Activated naive CD8-positive, alpha-beta T cell (primary cell): Measurements from ENCODE around the gene GRIA3.
"Not testable (repeated sequence)": the region's sequence is repeated elsewhere in the genome, so short reads cannot be mapped to it uniquely, and the experiment has no call there.

Experiments used
- H3K27ac Mint-ChIP-seq: one replicate; pipeline ENCODE4 v1.8.0; 2021; ENCODE audit warnings: mixed read lengths
- H3K27me3 Mint-ChIP-seq: one replicate; pipeline ENCODE4 v1.8.0; 2021; ENCODE audit warnings: mixed read lengths
- H3K36me3 Mint-ChIP-seq: one replicate; pipeline ENCODE4 v1.8.0; 2021; ENCODE audit warnings: mixed read lengths
- H3K4me1 Mint-ChIP-seq: one replicate; pipeline ENCODE4 v1.8.0; 2021; ENCODE audit warnings: low read depth, mixed read lengths
- H3K4me3 Mint-ChIP-seq: one replicate; pipeline ENCODE4 v1.8.0; 2021; ENCODE audit warnings: mild to moderate bottlenecking, mixed read lengths
- H3K9me3 Mint-ChIP-seq: one replicate; pipeline ENCODE4 v1.8.0; 2021; ENCODE audit warnings: low read depth, mixed read lengths

Gene GRIA3

GRCh38 chrX:123518791-123519190 is 334.7 kb downstream of the GRIA3 start:
- no peaks in the 10 kb centered on the region for H3K4me1 Mint-ChIP-seq
- H3K9me3 Mint-ChIP-seq, result peaks cover 17% of the 10 kb centered on the region
- no peaks in the 10 kb centered on the region for H3K36me3 Mint-ChIP-seq
- H3K27me3 Mint-ChIP-seq, result no peaks in the 10 kb centered on the region
- no peak overlapping the region for H3K27ac Mint-ChIP-seq
- H3K4me3 Mint-ChIP-seq, result no peak overlapping the region

DNA sequence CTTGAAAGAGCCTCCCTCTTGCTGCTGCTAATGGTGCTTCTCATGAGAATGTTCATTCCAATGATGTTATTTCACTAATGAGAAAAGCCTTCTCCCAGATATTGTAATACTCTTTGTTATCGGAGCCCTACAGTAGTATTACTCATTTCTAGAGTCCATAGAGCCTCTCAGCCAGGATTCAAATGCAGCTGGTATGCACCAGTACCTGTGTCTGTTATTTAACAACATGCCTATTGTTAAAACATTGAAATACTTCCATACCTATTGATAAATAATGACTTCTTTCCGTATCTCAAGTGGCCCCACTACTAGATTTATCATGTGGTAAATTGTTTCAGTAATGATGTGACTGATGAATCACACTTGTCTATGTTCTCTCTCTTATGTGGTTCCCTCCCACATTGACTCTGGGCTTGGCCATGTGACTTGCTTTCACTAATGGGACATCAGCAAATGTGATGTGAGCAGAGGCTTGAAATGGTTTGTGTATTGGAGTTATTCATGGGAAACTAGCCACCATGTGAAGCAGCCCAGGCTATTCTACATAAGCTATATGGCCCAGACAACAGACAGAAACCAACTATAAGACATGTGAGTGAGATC is 341.1 kb downstream of the GRIA3 start:
- no peaks in the 10 kb centered on the region for H3K36me3 Mint-ChIP-seq
- peaks cover 4% of the 10 kb centered on the region for H3K27me3 Mint-ChIP-seq
- H3K27ac Mint-ChIP-seq, result no peak overlapping the region
- peaks cover 5% of the 10 kb centered on the region for H3K9me3 Mint-ChIP-seq
- no peak overlapping the region for H3K4me3 Mint-ChIP-seq
- H3K4me1 Mint-ChIP-seq, result no peaks in the 10 kb centered on the region

DNA sequence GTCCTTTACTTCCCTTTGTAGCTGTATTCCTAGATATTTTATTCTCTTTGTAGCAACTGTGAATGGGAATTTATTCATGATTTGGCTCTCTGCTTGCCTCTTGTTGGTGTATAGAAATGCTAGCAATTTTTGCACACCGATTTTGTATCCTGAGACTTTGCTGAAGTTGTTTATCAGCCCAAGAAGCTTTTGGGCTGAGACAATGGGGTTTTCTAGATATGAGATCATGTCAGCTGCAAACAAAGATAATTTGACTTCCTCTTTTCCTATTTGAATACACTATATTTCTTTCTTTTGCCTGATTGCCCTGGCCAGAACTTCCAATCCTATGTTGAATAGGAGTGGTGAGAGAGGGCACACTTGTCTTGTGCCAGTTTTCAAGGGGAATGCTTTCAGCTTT is 346.6 kb downstream of the GRIA3 start:
- H3K4me3 Mint-ChIP-seq, H3K36me3 Mint-ChIP-seq, H3K27me3 Mint-ChIP-seq, H3K4me1 Mint-ChIP-seq, H3K27ac Mint-ChIP-seq: not testable (repeated sequence)
- peaks cover 12% of the 10 kb centered on the region for H3K9me3 Mint-ChIP-seq
